HFF-Myc (cell line): ENCODE measurements around the gene MDFI.

Experiments
- DNase-seq: peaks from one replicate; pipeline ENCODE4 v3.0.0-alpha.2; 2011; ENCODE audit warnings: low read depth; ENCODE audit errors: extremely low read depth
- H3K4me3 ChIP-seq: replicated peaks from 2 replicates; pipeline ENCODE4 v1.5.1; 2011; ENCODE audit warnings: low read depth, mild to moderate bottlenecking, control low read depth, low read length
- TF ChIP-seq, protein P1 (sequence below): IDR thresholded peaks from 2 replicates; pipeline ENCODE4 v1.5.1; 2012; ENCODE audit warnings: mild to moderate bottlenecking, low read depth, low read length, control low read depth; ENCODE audit errors: missing control alignments

MDFI gene

DNA sequence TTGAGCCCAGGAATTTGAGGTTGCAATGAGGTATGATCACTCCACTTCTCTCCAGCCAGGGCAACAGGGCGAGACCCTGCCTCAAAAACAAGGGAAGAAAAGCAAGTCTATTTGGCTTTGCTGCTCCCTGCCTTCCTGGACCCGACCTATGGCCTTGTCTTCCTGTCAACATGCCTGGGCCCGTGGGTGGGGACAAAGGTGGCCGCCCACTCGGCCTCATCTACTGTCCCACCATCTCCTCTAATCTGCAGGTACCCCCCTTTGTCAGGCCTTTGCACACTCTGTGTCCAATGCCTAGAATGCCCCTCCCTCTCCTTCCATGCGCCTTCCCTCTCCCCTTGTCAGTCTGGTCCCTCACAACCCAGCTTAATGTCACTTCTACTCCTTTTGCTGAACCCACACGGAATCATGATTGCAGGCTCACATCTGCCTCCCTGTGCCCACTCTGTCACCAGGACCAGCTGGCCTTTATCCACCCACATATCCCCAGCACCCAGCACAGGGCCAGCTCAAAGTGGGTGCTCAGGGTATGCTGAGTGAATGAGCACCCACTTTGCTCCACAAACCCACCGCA is 40.3 kb downstream of the MDFI start:
- H3K4me3 ChIP-seq = no peak overlapping the region
- TF ChIP-seq, protein P1, sequence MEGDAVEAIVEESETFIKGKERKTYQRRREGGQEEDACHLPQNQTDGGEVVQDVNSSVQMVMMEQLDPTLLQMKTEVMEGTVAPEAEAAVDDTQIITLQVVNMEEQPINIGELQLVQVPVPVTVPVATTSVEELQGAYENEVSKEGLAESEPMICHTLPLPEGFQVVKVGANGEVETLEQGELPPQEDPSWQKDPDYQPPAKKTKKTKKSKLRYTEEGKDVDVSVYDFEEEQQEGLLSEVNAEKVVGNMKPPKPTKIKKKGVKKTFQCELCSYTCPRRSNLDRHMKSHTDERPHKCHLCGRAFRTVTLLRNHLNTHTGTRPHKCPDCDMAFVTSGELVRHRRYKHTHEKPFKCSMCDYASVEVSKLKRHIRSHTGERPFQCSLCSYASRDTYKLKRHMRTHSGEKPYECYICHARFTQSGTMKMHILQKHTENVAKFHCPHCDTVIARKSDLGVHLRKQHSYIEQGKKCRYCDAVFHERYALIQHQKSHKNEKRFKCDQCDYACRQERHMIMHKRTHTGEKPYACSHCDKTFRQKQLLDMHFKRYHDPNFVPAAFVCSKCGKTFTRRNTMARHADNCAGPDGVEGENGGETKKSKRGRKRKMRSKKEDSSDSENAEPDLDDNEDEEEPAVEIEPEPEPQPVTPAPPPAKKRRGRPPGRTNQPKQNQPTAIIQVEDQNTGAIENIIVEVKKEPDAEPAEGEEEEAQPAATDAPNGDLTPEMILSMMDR = no peak
- no peak for DNase-seq

GRCh38 chr6:41679696-41680095 is 41.4 kb downstream of the MDFI start:
- no peak for DNase-seq
- no peak overlapping the region for H3K4me3 ChIP-seq
- TF ChIP-seq, protein P1 = no peak

DNA sequence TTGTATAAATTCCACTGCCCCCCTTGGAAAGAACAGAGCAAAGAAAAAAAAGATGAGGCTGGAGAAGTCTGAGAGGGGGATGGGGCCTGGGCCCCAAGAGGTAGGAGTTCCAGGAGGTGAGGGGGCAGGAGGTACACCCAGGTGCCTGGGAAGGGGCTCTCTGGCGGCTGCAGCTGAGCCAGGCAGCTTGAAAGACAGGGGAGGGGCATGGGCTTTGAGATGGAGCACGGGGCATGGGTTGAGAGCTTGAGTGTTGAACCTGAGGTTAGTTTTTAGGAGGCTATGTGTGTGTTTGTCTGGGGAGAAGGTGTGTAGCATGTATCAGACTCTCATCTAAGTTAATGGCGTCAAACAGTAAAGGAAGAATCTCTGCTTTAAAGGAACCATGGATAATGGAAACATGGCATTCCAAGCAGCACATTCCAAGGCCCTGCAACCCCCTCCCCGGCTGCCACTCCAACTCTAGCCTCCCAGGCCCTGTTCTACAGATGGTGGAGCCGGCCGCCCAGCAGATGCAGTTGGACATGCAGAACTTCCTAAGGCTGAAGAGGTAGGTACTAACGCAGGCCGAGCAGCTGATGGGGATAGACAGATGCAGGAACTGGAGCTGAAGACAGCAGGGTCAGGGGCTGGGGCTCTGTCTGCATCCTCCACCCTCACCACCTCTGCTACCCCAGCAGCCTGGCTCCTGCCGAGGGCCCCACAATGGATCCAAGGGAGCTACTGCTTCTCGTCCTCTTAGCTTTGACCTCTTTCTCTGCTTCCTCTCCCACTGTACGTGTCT is 42.1 kb downstream of the MDFI start:
- no peak for DNase-seq
- no peak overlapping the region for H3K4me3 ChIP-seq
- TF ChIP-seq, protein P1 = no peak

GRCh38 chr6:41682056-41682477 is 43.8 kb downstream of the MDFI start:
- TF ChIP-seq, protein P1 = peak; percentile 91
- DNase-seq = peak; percentile 77
- no peak overlapping the region for H3K4me3 ChIP-seq

DNA sequence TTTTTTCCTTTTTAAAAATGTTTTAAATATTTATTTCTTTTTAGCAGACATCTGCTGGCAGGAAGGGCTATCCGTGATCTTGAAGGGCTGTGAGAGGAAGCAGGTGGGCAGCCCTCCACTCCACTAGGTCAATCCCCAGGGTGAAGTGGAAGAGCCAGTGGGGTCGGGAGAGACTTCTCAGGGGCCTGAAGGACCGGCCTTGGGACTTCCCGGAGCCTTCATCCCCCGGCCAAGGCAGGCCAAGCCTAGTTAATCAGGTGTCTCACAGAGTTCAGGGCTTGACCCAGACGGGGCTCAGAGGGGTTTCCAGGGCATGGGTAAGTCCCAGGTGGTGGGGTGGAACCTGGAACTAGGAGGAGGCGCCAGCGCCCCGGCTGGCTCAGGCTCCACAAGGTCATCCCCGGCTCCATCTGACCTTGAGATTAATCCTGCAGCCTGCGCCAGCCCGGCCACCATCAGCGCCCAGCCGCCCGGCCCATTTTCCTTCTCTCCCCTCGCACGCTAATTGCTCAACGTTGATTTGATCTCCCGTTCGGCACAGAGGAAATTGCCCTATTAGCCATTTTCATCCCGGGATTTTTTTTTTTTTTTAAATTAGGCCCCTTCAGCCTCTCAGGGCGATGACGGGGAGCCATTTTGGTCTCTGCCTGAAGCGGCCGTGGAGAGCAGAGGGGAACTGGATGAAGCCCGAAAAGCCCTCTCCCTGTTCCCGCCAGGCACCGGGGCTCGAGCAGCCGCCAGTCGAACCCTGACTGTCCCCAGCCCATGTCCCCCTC is 44.4 kb downstream of the MDFI start:
- TF ChIP-seq, protein P1 = no peak
- no peak overlapping the region for H3K4me3 ChIP-seq
- no peak for DNase-seq

DNA sequence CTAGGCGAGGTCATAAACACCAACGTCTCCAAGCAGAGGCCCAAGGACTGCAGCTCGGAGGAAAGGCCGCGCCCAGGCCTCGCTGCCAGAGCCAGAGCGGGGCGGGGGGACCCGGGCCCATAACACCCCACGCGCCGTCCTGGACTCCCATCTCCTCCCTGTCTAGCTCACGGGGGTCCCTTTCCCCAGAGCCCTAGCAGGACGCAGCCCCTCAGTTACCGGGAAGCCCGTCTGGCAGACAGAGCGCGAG is 44.9 kb downstream of the MDFI start:
- no peak for DNase-seq
- H3K4me3 ChIP-seq = no peak overlapping the region
- TF ChIP-seq, protein P1 = no peak
